DMS153 treated with DMSO at 0.1 percent for 48 hours (cell line): ENCODE measurements around the gene NRXN2.
"Not testable (repeated sequence)": the region's sequence is repeated elsewhere in the genome, so short reads cannot be mapped to it uniquely, and the experiment has no call there.

ENCODE experiments used
- DNase-seq: peaks from one replicate; lab custom pipeline; 2025; ENCODE audit not compliant: unreplicated experiment; lab: John Stamatoyannopoulos, UW

The NRXN2 gene

GRCh38 chr11:64608636-64609035 is 114.4 kb downstream of the NRXN2 start:
- DNase-seq = no peak

GRCh38 chr11:64608046-64608445 is 115.0 kb downstream of the NRXN2 start:
- DNase-seq = no peak

DNA sequence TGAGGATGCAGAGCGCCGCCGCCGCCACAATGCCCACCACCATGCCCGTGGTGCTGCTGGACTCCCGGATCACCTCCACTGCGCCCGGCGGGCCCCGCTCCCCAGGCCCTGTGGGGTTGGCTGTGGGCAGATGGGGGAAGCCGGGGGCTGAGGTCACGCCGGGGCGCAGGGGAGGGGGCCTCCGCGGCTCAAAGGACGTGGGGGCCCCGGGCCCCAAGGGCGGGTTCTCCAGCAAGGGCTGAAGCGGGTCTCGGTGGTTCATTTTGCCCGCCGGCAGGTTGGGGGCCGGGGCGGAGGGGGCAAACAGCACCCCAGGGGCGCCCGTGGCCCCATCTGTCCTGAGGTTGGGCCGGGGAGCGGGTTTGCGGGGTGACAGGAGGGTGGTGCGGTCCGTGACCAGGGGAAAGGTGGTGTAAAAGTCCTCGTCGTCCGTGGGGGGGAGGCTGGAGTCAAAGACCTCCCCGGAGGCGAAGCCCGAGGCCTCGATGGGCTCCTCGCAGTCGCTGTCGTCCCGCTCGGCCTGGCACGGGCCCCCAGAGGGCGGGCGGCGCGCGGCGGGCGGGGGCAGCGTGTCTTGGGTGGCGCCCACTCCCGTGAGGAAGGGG is 115.5 kb downstream of the NRXN2 start:
- DNase-seq = no peak

DNA sequence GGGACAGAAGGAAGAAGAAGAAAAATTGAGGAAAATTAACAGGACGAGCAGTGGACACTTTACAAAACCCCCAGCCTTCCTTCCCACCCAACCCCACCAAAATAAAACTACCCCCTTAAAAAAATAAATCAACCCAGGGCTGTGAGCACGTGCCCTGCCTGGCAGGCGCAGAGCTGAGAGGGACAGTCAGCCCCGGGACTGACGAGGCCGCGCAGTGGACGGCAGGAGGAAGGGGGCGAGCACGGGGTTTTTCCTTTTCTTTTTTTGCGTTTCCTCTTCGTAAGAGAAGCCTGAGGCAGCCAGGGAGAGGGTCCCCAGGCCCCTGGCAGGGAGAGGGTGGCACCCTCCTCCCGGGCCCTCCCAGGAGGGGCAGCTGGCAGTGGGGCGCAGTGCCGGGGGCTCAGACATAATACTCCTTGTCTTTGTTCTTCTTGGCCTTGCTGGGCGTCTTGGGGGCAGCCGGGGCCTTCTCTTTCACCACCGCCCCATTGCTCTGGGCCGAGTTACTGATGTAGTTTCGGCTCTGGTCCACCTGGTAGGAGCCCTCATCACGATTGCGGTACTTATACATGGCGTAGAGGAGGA is 116.1 kb downstream of the NRXN2 start:
- DNase-seq = no peak

DNA sequence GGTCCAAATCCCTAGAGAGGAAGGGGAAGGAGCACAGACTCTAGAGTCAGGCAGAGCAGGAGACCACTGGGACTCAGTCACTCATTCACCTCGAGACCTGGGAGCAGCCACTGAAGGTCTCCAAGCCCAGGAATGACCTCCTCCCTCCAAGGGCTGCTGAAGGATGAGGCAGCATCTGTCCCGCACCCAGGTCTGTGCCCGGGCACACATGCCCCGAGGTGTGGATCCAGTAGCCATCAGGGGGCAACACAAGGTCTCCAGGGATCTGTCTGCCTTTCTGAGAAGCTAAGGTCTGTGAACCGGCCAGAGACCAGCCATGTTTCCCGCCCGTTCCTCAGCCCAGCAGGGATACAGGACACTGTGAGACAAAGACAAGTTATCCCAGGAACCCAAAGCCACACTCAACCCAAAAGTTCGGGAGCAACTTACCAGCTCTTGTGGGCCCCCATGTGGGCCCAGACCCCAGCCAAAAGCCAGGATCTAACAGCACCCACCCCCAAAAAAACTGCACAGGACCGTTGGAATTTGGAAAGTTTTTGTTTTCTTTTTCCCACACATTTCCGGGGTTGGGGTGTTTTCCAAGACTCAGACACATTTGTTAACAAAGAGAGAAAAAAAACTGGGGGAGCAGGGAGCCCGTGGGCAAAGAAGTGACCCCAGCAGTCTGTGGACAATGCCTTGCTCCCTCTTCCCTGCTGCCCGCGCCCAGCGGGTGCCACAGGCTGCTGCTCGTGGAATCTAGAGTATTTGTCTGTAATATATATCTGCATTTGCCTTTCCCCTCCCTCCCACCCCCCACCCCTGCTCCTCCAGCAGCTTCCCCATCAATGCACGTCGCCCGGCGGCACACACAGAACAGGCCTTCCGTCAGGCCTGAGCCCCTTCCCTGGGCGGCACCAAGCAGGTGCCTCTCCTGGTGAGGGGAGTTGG is 117.1 kb downstream of the NRXN2 start:
- DNase-seq = no peak

DNA sequence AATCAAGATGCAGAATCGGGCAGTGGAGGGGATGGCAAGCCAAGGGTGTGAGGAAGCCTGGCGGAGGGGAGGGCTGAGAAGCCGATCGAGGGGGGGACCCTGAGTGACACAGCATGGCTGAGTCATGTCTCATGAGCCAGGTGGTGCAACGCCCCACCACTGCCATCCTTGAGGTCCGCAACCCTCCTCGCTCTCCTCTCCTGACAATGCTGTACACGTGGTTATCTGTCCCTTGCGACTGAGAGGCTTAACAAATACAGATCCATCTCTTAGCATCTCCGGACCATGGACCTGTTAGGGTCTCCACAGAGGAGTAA is 117.8 kb downstream of the NRXN2 start:
- no peak for DNase-seq

DNA sequence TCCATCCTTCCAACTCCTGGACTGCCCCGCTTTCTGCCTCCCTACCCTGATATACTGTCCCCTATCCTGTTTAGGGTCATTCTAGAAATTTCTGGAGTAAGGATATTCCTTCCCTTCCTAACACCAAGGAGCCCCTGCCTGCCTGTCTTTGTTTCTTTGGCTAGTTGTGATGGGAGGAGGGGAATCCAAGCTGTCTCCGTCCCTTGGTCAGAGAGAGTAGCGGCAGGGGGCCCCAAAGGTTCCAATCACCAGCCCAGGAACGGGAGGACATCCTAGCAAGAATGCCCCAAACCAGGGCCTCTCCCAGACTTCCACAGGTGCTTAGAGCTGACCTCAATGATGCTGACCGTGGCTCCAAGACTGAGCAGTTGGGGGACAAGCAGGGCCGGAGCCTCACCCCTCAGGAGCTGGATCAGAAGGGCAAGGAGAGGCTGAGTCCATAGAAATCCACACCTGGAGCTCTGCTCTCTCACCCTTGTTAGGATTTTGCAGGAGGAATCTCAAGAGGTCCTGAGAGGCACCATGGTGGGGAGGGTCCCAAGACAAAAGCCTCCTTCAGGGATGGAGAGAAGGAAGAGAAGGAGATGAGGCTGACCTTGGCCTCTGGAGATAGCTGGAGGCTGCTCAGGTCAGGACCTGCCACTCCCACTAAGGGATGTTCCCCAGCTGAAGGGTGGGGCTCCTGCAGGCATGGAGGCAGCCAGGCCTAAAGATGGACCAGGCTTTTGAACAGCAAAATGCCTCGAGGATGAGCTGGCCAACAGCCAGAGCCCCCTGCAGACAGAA is 118.3 kb downstream of the NRXN2 start:
- no peak for DNase-seq

DNA sequence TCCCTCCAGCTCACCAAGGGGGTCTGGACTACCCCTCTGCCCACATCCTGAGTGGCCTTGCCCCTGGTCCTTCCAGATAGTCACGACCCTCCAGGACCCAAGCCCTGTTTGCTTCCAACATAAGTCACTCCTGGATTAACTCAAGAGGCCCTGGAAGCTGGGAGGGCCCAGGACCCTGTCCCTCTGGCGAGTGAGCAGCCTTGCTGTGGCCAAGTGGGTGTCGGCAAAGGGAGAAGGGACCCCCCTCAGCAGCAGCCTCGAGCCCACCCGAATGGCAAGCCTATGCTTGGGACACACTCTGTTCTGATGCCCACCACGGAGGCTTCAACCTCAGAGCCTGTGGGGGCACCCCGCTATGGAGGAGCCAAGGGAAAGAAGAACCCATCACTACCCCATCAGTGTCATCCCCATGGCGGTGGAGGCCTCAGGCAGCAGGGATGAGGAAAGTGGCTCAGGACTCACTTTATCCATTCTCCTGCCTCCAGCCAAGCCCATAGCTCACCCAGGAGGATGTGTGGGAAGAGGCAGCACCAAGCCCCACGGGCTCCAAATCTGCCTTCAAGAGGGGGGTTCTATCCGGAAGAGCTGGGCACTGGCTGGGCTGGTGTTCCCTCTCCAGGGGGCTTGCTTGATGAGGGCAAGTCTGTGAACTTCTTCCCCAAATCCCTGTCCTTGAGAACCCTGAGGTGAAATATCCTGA is 119.4 kb downstream of the NRXN2 start:
- DNase-seq = no peak

DNA sequence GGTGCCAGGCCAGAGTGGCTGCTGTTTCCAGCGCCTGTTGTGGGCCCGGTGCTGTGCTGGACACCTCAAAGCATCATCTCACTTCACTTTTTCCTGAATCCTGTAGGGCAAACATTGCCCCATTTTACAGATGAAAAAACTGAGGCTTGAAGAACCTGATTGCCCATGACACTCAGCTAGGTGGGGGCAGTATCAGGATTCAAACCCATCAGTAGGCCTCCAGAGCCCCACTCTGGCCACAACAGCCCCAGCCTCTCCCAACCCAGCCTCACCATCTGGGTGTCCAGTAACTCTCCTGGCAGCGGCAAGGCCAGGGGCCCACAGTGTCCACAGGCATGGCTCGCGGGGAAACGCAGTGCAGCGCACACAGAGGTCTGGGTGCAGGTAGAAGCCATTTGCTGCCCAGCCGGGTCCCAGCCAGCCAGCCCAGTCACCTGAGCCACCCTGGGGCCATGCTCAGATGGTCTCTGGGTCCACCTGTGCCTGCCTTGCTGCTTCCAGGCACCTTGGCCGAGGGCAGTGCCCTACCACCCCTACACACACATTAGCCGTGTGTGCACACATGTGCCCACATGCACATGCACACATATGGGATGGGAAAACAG is 120.4 kb downstream of the NRXN2 start:
- no peak for DNase-seq

- DNase-seq = no peak
Observed at GRCh38 chr11:64601605-64602465, 121.2 kb downstream of the NRXN2 start.

DNA sequence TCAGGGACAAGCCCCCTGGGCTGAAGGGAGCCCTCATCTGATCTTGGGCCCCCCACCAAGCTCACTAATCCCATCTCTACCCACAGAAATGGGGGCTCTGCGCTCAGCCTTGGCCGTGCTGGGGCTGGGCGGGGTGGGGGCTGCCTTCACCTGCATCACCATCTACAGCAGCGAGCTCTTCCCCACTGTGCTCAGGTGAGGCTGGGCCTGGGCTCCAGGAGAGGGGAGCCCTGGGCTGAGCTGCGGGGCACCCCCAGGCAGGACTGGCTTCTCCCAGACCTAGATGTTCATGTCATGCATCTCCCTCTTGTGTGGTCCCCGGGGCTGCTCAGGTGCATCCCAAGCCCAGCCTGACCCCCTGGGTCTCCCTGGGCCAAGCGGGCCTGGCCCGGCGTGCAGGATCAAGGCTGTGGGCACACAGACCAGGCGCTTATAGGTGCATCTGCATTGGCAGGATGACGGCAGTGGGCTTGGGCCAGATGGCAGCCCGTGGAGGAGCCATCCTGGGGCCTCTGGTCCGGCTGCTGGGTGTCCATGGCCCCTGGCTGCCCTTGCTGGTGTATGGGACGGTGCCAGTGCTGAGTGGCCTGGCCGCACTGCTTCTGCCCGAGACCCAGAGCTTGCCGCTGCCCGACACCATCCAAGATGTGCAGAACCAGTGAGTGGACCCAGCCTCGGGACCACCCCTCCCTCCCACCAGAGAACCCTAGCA is 122.6 kb downstream of the NRXN2 start:
- no peak for DNase-seq

GRCh38 chr11:64599698-64600211 is 123.2 kb downstream of the NRXN2 start:
- no peak for DNase-seq

- DNase-seq = no peak
Observed at GRCh38 chr11:64598797-64599697, 124.0 kb downstream of the NRXN2 start.

DNA sequence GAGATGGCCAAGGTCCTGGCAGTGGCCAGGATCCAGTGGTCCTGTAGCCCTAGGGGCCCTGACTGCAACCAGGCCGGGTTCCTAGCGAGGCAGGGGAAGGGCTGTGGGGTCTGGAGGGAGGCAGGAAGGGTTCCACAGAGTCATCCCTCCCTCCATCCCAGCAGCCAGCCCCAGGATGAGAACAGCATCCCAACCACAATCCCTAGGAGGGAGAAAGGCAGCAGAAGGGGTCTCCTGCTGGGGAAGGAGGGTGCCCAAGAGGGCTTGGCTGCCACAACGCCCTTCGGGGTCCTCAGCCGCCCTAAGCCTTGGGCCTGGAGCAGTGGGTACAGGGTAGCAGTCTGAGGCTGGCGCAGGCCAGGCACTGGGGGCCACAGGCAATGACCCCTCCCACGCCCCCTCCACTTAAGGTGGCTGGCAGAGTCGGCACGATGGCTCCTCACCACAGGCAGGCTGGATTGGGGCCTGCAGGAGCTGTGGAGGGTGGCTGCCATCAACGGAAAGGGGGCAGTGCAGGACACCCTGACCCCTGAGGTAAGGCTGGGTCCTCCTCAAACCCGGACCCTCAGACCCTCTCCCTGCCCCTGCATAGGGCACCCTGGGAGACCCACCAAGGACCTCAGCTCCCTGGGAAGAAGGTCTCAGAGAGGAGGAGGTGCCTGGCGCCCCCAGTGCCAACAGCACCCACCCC is 124.7 kb downstream of the NRXN2 start:
- DNase-seq = no peak

DNA sequence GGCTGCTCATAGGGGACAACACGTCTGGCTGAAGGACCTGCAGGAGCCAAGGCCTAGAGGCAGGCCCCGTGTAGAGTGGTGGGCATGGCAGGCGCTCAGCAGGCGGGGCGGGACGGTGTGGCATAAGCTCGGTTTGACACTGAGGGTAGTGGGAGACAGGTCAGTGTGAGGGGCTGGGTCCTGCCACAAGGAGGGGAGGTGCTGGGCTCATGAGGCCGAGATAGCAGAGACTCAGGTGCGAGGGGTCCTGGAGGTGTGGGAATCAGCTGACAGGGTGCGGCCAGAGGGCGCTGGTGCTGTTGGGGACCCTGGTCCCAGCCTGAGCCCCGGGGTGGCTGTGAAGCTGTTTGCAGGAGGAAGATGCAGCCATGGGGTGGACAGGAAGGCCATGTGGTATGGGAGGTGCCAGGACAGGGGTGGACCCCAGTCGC is 125.3 kb downstream of the NRXN2 start:
- DNase-seq = no peak

DNA sequence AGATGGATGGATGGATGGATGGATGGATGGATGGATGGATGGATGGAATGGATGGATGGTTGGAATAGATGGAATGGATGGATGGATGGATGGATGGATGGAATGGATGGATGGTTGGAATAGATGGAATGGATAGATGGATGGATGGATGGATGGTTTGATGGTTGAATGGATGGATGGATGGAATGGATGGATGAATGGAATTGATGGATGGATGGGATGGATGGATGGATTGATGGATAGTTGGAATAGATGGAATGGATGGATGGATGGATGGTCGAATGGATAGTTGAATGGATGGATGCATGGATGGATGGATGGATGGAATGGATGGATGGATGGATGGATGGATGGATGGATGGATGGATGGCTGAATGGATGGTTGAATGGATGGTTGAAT is 127.1 kb downstream of the NRXN2 start:
- DNase-seq = not testable (repeated sequence)
